ENCODE data around the gene POMGNT2. TPM values are rescaled to one million over a fixed set of nuclear protein-coding genes. Genes with fewer than 3 reads are reported as not detected.

The POMGNT2 gene
- total and polyA plus RNA-seq, 2 of the 8 experiments (the other 6 are each of a cell fraction or from before 2014, with no cell fraction given) = 13.6 to 35.7 TPM

- Histone ChIP-seq H2BK5ac (ENCODE audit: low read depth, low read length) (no peak overlapping the region), H3K9me3 (ENCODE audit: insufficient read depth in 2 of 2, low read depth in 1 of 2, low read length in 1 of 2) (no peaks in the 10 kb centered on the region), H3K27me3 (replicated peaks in 1 of 4; ENCODE audit: control insufficient read depth in 3 of 4, extremely low read depth in 1 of 4, insufficient read depth in 3 of 4, low read length in 3 of 4) (peaks cover 0 to 2% (median 0%) of the 10 kb centered on the region in 4 experiments; a peak in 1 of 7 replicates), H3K36me3 (ENCODE audit: control insufficient read depth in 2 of 4, insufficient read depth in 4 of 4, low read length in 3 of 4) (no peaks in the 10 kb centered on the region), H2AK5ac (ENCODE audit: low read depth, low read length) (no peak overlapping the region), H3K56ac (replicated peaks; ENCODE audit: insufficient read length, low read depth, low read length) (no peak overlapping the region), H4K91ac (replicated peaks; ENCODE audit: insufficient read length, low read length) (no peak overlapping the region), H2BK20ac (ENCODE audit: low read length) (no peak overlapping the region), H2AFZ (ENCODE audit: low read length) (no peak overlapping the region), H2BK15ac (ENCODE audit: low read length) (no peak overlapping the region), H3K79me2 (ENCODE audit: control insufficient read depth in 1 of 2, insufficient read depth in 2 of 2, low read length in 2 of 2) (no peaks in the 10 kb centered on the region), H3K9ac (replicated peaks in 1 of 4; ENCODE audit: extremely low read depth in 1 of 4, low read depth in 3 of 4, low read length in 3 of 4) (no peak overlapping the region), H4K5ac (ENCODE audit: insufficient read length, low read depth, low read length) (no peak overlapping the region), H4K20me1 (replicated peaks in 1 of 2; ENCODE audit: control insufficient read depth in 1 of 2, insufficient read depth in 2 of 2, low read length in 2 of 2) (no peaks in the 10 kb centered on the region), H3K23ac (ENCODE audit: insufficient read length) (no peak overlapping the region), H2BK12ac (ENCODE audit: low read depth, low read length) (no peak overlapping the region), H3K18ac (ENCODE audit: extremely low read depth, low read length) (no peak overlapping the region), H3K4ac (replicated peaks; ENCODE audit: insufficient read length, low read depth, low read length) (no peak overlapping the region), H2BK120ac (replicated peaks; ENCODE audit: low read depth, low read length) (no peak overlapping the region), H3K23me2 (ENCODE audit: low read depth, low read length) (no peaks in the 10 kb centered on the region), H3K14ac (ENCODE audit: insufficient read length) (no peak overlapping the region), H3K27ac (ENCODE audit: low read depth, low read length) (no peak overlapping the region), H3K4me2 (ENCODE audit: insufficient read depth in 1 of 2, low read depth in 2 of 2, low read length in 2 of 2) (no peak overlapping the region), H3K4me1 (replicated peaks in 1 of 4; ENCODE audit: control insufficient read depth in 3 of 4, insufficient read depth in 4 of 4, low read length in 3 of 4) (no peaks in the 10 kb centered on the region), H3K4me3 (ENCODE audit: extremely low read depth in 1 of 4, insufficient read depth in 2 of 4, low read depth in 3 of 4, low read length in 4 of 4) (no peak overlapping the region), H3K79me1 (ENCODE audit: low read depth, low read length) (no peaks in the 10 kb centered on the region), H4K8ac (ENCODE audit: extremely low read depth, insufficient read depth, low read length) (no peak overlapping the region)
- POLR2A ChIA-PET (ENCODE audit: partially characterized antibody) = no interaction called here
- WGBS, 2 experiments (ENCODE audit: extremely low coverage in 1 of 2, insufficient coverage in 1 of 2, insufficient read length in 1 of 2, insufficient replicate concordance in 2 of 2, low coverage in 1 of 2, low lambda C conversion rate in 2 of 2, missing lambda C conversion rate in 1 of 2) = 95% methylated on average over 3 of the region's 3 CpGs; no CpG with 5 or more reads in 1 of the 2 experiments
- no peak for FAIRE-seq
- no peak for DNase-seq (ENCODE audit: low read depth in 1 of 2, low spot score in 2 of 2)
- CTCF ChIA-PET (ENCODE audit: partially characterized antibody) = interaction anchor here (0.9 to 3.0 kb wide), 5 partner anchors 9 to 159 kb away, joined by 3 to 13 read pairs (median 5); no protein-coding TSS in a partner anchor
- TF ChIP-seq FOSL1 (IDR thresholded peaks at IDR 0.05; ENCODE audit: insufficient read depth, low read depth, low read length) (no peak), CBX8 (IDR thresholded peaks at IDR 0.05; ENCODE audit: borderline replicate concordance, low read depth, low read length) (no peak), SRF (IDR thresholded peaks at IDR 0.05; ENCODE audit: low read depth, low read length) (no peak), NRF1 (IDR thresholded peaks at IDR 0.05; ENCODE audit: low read depth, low read length) (no peak), KDM4A (IDR thresholded peaks at IDR 0.05; ENCODE audit: low read depth, low read length, severe bottlenecking) (no peak), ZNF274 (IDR thresholded peaks at IDR 0.05; ENCODE audit: borderline replicate concordance, extremely low read depth, low read length) (no peak), EGR1 (IDR thresholded peaks at IDR 0.05; ENCODE audit: borderline replicate concordance, low read depth, low read length) (no peak), CTBP2 (IDR thresholded peaks at IDR 0.05; ENCODE audit: borderline replicate concordance, insufficient read depth, insufficient read length, low read length) (no peak), JUND (IDR thresholded peaks at IDR 0.05; ENCODE audit: low read length) (no peak), BRCA1 (IDR thresholded peaks at IDR 0.05; ENCODE audit: low read depth, low read length) (no peak), TBP (IDR thresholded peaks at IDR 0.05; ENCODE audit: low read depth, low read length) (no peak), HDAC6 (IDR thresholded peaks at IDR 0.05; ENCODE audit: low read depth, low read length) (no peak), TAF7 (optimal IDR thresholded peaks at IDR 0.05; ENCODE audit: borderline replicate concordance, low read depth, low read length) (no peak), USF2 (IDR thresholded peaks at IDR 0.05; ENCODE audit: low read length) (no peak)
These were observed 15.1 kb upstream of the POMGNT2 start for GRCh38 chr3:43120937-43121336.
